HepG2 (cell line): Measurements from ENCODE around the gene MED13.

ENCODE experiments used
- HNRNPH1 ChIP-seq: fragments of 200-400 bp; formaldehyde crosslinking; optimal IDR thresholded peaks from 2 replicates; pipeline ENCODE3; 2017; ENCODE audit warnings: mild to moderate bottlenecking, low read depth, low read length
- MBD4 ChIP-seq: IDR thresholded peaks from 2 replicates; pipeline ENCODE4 v1.6.1; 2012; ENCODE audit warnings: low read length, inconsistent platforms, borderline replicate concordance
- TBP ChIP-seq: sonication (generic); formaldehyde crosslinking; IDR thresholded peaks from 2 replicates; pipeline ENCODE4 v1.5.0; 2020; ENCODE audit warnings: missing genetic modification reagents
- ZNF263 ChIP-seq: sonication (generic); formaldehyde crosslinking; IDR thresholded peaks from 2 replicates; pipeline ENCODE4 v1.4.0; 2020; ENCODE audit warnings: missing genetic modification reagents
- ZNF513 ChIP-seq: sonication (generic); formaldehyde crosslinking; conservative IDR thresholded peaks from 2 replicates; pipeline ENCODE4 v1.5.0; 2020; ENCODE audit warnings: missing genetic modification reagents
- TF ChIP-seq, protein P1 (sequence below), 2 experiments: sonication (generic) in 1 of 2; formaldehyde crosslinking in 1 of 2; IDR thresholded peaks; 2 replicates each; pipeline versions ENCODE4 v1.5.1 to v1.6.1; 2011 to 2020; ENCODE audit warnings: borderline replicate concordance in 1 of 2, low read depth in 1 of 2, low read length in 1 of 2, mild to moderate bottlenecking in 1 of 2, missing genetic modification reagents in 1 of 2, moderate library complexity in 1 of 2
- TF ChIP-seq, protein P2 (sequence below): sonication (generic); formaldehyde crosslinking; IDR thresholded peaks from 2 replicates; pipeline ENCODE4 v1.5.1; 2020; ENCODE audit warnings: mild to moderate bottlenecking, moderate library complexity, missing genetic modification reagents

DNA sequence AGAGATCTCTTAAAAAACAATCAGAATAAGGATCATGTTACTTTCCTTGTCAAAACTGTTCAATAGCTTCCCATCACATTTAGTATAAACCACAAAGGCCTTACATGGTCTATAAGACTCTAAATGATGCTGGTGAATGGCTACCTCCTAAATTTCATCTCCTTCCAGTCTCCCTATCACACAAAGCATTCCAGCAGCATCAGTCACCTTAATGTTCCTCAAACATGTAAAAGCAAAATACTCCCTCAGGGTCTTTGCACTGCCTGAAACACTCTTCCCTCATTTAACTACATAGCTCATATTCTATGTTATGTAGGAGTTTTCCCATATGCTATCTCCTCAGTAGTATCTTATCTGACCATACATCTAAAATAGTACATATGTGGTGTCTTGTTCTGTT lies 83.8 kb downstream of the MED13 start:
- TF ChIP-seq ZNF513 (CRISPR knock-in tag) (no peak), HNRNPH1 (no peak), ZNF263 (CRISPR knock-in tag) (no peak), TBP (CRISPR knock-in tag) (no peak), MBD4 (no peak)
- TF ChIP-seq, protein P1, sequence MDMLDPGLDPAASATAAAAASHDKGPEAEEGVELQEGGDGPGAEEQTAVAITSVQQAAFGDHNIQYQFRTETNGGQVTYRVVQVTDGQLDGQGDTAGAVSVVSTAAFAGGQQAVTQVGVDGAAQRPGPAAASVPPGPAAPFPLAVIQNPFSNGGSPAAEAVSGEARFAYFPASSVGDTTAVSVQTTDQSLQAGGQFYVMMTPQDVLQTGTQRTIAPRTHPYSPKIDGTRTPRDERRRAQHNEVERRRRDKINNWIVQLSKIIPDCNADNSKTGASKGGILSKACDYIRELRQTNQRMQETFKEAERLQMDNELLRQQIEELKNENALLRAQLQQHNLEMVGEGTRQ (IDR thresholded peaks at IDR 0.05; ENCODE audit: low read depth, low read length): no peak
- TF ChIP-seq, protein P1 (CRISPR knock-in tag; IDR thresholded peaks at IDR 0.05; ENCODE audit: borderline replicate concordance): no peak
- TF ChIP-seq, protein P2, sequence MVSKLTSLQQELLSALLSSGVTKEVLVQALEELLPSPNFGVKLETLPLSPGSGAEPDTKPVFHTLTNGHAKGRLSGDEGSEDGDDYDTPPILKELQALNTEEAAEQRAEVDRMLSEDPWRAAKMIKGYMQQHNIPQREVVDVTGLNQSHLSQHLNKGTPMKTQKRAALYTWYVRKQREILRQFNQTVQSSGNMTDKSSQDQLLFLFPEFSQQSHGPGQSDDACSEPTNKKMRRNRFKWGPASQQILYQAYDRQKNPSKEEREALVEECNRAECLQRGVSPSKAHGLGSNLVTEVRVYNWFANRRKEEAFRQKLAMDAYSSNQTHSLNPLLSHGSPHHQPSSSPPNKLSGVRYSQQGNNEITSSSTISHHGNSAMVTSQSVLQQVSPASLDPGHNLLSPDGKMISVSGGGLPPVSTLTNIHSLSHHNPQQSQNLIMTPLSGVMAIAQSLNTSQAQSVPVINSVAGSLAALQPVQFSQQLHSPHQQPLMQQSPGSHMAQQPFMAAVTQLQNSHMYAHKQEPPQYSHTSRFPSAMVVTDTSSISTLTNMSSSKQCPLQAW (CRISPR knock-in tag): no peak
